CD4-positive, alpha-beta T cell treated with Interferon gamma for 1 hour (primary cell): ENCODE results near the gene NUDT3.
"Not testable (repeated sequence)": the region's sequence is repeated elsewhere in the genome, so short reads cannot be mapped to it uniquely, and the experiment has no call there.

Source experiments
- DNase-seq: peaks from one replicate; pipeline ENCODE4 v3.0.0-alpha.2; 2020

Gene NUDT3

GRCh38 chr6:34340906-34341480 is 51.5 kb downstream of the NUDT3 start:
- DNase-seq = no peak

GRCh38 chr6:34340394-34340793 is 52.1 kb downstream of the NUDT3 start:
- DNase-seq = no peak

GRCh38 chr6:34339971-34340370 is 52.5 kb downstream of the NUDT3 start:
- no peak for DNase-seq

GRCh38 chr6:34339432-34339831 is 53.0 kb downstream of the NUDT3 start:
- no peak for DNase-seq

- DNase-seq = no peak
Observed at GRCh38 chr6:34338811-34339210, 53.7 kb downstream of the NUDT3 start.

GRCh38 chr6:34338377-34338776 is 54.1 kb downstream of the NUDT3 start:
- DNase-seq = no peak

GRCh38 chr6:34334796-34335416 is 57.6 kb downstream of the NUDT3 start:
- no peak for DNase-seq

- DNase-seq = no peak
Observed at GRCh38 chr6:34333858-34334257, 58.6 kb downstream of the NUDT3 start.

- DNase-seq = no peak
Observed at GRCh38 chr6:34332251-34333198, 59.9 kb downstream of the NUDT3 start.

GRCh38 chr6:34331371-34332050 is 61.0 kb downstream of the NUDT3 start:
- DNase-seq = no peak

- DNase-seq = not testable (repeated sequence)
Observed at GRCh38 chr6:34329814-34330213, 62.7 kb downstream of the NUDT3 start.

GRCh38 chr6:34328969-34329368 is 63.5 kb downstream of the NUDT3 start:
- no peak for DNase-seq

GRCh38 chr6:34327313-34328205 is 64.9 kb downstream of the NUDT3 start:
- DNase-seq = not testable (repeated sequence)

GRCh38 chr6:34325633-34326032 is 66.8 kb downstream of the NUDT3 start:
- DNase-seq = no peak

- DNase-seq = no peak
Observed at GRCh38 chr6:34324738-34325444, 67.6 kb downstream of the NUDT3 start.

GRCh38 chr6:34324221-34324620 is 68.2 kb downstream of the NUDT3 start:
- DNase-seq = not testable (repeated sequence)

GRCh38 chr6:34323300-34323699 is 69.2 kb downstream of the NUDT3 start:
- DNase-seq = no peak

GRCh38 chr6:34322732-34323131 is 69.7 kb downstream of the NUDT3 start:
- no peak for DNase-seq

- DNase-seq = no peak
Observed at GRCh38 chr6:34321821-34322220, 70.6 kb downstream of the NUDT3 start.

- no peak for DNase-seq
Observed at GRCh38 chr6:34319471-34319885, 73.0 kb downstream of the NUDT3 start.
